ENCODE data around the gene SAMD1. TPM values are rescaled to one million over a fixed set of nuclear protein-coding genes. Genes with fewer than 3 reads are reported as not detected.

Gene SAMD1
- total and polyA plus RNA-seq, 2 of the 13 experiments (the other 11 are each of a cell fraction or from before 2014, with no cell fraction given): 17.5 to 45.0 TPM

- no peak for TF ChIP-seq ZBTB40 (IDR thresholded peaks at IDR 0.05)
- no peak for TF ChIP-seq ZBTB40 (CRISPR knock-in tag; IDR thresholded peaks at IDR 0.05)
- TF ChIP-seq NAIF1 (CRISPR knock-in tag; IDR thresholded peaks at IDR 0.05; ENCODE audit: borderline replicate concordance): no peak
- no peak for TF ChIP-seq GLI4 (CRISPR knock-in tag; IDR thresholded peaks at IDR 0.05; ENCODE audit: borderline replicate concordance)
- no peak for TF ChIP-seq ZNF496 (CRISPR knock-in tag; IDR thresholded peaks at IDR 0.05; ENCODE audit: insufficient replicate concordance)
- no peak for TF ChIP-seq TCF7 (IDR thresholded peaks at IDR 0.05; ENCODE audit: low read depth)
- no peak for TF ChIP-seq CCAR2 (optimal IDR thresholded peaks at IDR 0.05; ENCODE audit: low read depth, low read length)
- TF ChIP-seq ZKSCAN1 (IDR thresholded peaks at IDR 0.05; ENCODE audit: low read length): no peak
- no peak for TF ChIP-seq RBM39 (IDR thresholded peaks at IDR 0.05; ENCODE audit: low read depth, low read length, poor library complexity, severe bottlenecking)
- no peak for TF ChIP-seq ISL2 (CRISPR knock-in tag; IDR thresholded peaks at IDR 0.05)
- TF ChIP-seq ZFP41 (CRISPR knock-in tag; IDR thresholded peaks at IDR 0.05; ENCODE audit: borderline replicate concordance): no peak
- no peak for TF ChIP-seq KMT2B (CRISPR knock-in tag; IDR thresholded peaks at IDR 0.05)
- no peak for TF ChIP-seq GPN1 (CRISPR knock-in tag; IDR thresholded peaks at IDR 0.05; ENCODE audit: borderline replicate concordance)
- TF ChIP-seq PRMT3 (CRISPR knock-in tag; IDR thresholded peaks at IDR 0.05; ENCODE audit: borderline replicate concordance, low read depth): no peak
- no peak for TF ChIP-seq ZNF503 (CRISPR knock-in tag; IDR thresholded peaks at IDR 0.05)
- TF ChIP-seq RCOR2 (CRISPR knock-in tag; IDR thresholded peaks at IDR 0.05): no peak
- TF ChIP-seq ZZZ3 (CRISPR knock-in tag; IDR thresholded peaks at IDR 0.05; ENCODE audit: borderline replicate concordance): no peak
- no peak for TF ChIP-seq RARG (CRISPR knock-in tag; IDR thresholded peaks at IDR 0.05; ENCODE audit: low read depth)
Observed at GRCh38 chr19:14066134-14066533, 24.4 kb downstream of the SAMD1 start (continued).
